Keratinocyte (primary cell): ENCODE data around the gene PTPN4. TPM values are rescaled to one million over a fixed set of nuclear protein-coding genes. Genes with fewer than 3 reads are reported as not detected.

Experiments used
- DNase-seq: peaks from one replicate; pipeline ENCODE4 v3.0.0-alpha.2; 2011; ENCODE audit warnings: low read depth, missing footprints, low spot score
- FAIRE-seq: peaks from 2 replicates; lab custom pipeline; 2011; peaks lifted over from hg19 to GRCh38; lab: Jason Lieb, UNC
- H2AFZ ChIP-seq: 2 replicates; pipeline ENCODE4 v1.6.0; 2012; ENCODE audit warnings: low read length, control low read depth, inconsistent platforms; ENCODE audit not compliant: control insufficient read depth
- H3K27ac ChIP-seq: 2 replicates; pipeline ENCODE4 v1.5.1; 2011; ENCODE audit warnings: low read length; ENCODE audit not compliant: control insufficient read depth, insufficient read depth
- H3K27me3 ChIP-seq: 3 replicates; pipeline ENCODE4 v1.6.0; 2011; ENCODE audit warnings: low read length; ENCODE audit not compliant: control insufficient read depth, insufficient read depth; ENCODE audit errors: extremely low read depth
- H3K36me3 ChIP-seq, 2 experiments: 2 replicates in 1 of 2; 3 replicates in 1 of 2; pipeline ENCODE4 v1.5.1; 2011; ENCODE audit warnings: low read length in 2 of 2, mild to moderate bottlenecking in 1 of 2; ENCODE audit not compliant: control insufficient read depth in 2 of 2, insufficient read depth in 2 of 2; ENCODE audit errors: extremely low read depth in 1 of 2
- H3K4me1 ChIP-seq: 3 replicates; pipeline ENCODE4 v1.5.1; 2011; ENCODE audit warnings: low read length; ENCODE audit not compliant: control insufficient read depth, insufficient read depth; ENCODE audit errors: extremely low read depth
- H3K4me2 ChIP-seq: 3 replicates; pipeline ENCODE4 v1.6.0; 2011; ENCODE audit warnings: low read depth, low read length; ENCODE audit not compliant: control insufficient read depth, insufficient read depth; ENCODE audit errors: extremely low read depth
- H3K4me3 ChIP-seq, 3 experiments: fragments of 200-600 bp in 1 of 3; sonication (generic) in 1 of 3; 2 replicates in 2 of 3; 3 replicates in 1 of 3; pipeline ENCODE4 v1.5.1; 2011 to 2016; ENCODE audit warnings: low read length in 3 of 3, mild to moderate bottlenecking in 3 of 3, control low read depth in 2 of 3, inconsistent platforms in 1 of 3, low read depth in 1 of 3, mixed read lengths in 1 of 3, mixed run types in 1 of 3, moderate library complexity in 1 of 3; ENCODE audit not compliant: control insufficient read depth in 2 of 3, insufficient read depth in 2 of 3; ENCODE audit errors: extremely low read depth in 1 of 3
- H3K79me2 ChIP-seq: 2 replicates; pipeline ENCODE4 v1.6.0; 2012; ENCODE audit warnings: low read length; ENCODE audit not compliant: control insufficient read depth, insufficient read depth
- H3K9ac ChIP-seq: 3 replicates; pipeline ENCODE4 v1.6.0; 2011; ENCODE audit warnings: low read length; ENCODE audit not compliant: control insufficient read depth, insufficient read depth; ENCODE audit errors: extremely low read depth
- H3K9me1 ChIP-seq: 3 replicates; pipeline ENCODE4 v1.6.0; 2011; ENCODE audit warnings: low read length; ENCODE audit not compliant: control insufficient read depth, insufficient read depth; ENCODE audit errors: extremely low read depth
- H3K9me3 ChIP-seq: 2 replicates; pipeline ENCODE4 v1.5.1; 2012; ENCODE audit warnings: low read depth, low read length; ENCODE audit not compliant: control insufficient read depth
- H4K20me1 ChIP-seq: 3 replicates; pipeline ENCODE4 v1.6.0; 2011; ENCODE audit warnings: low read length; ENCODE audit not compliant: control insufficient read depth, insufficient read depth; ENCODE audit errors: extremely low read depth
- CTCF ChIP-seq, 3 experiments: IDR thresholded peaks in 1 of 3; conservative IDR thresholded peaks in 1 of 3; optimal IDR thresholded peaks in 1 of 3; 2 replicates in 2 of 3; 3 replicates in 1 of 3; pipeline versions ENCODE3 to v1.5.1; 2011; ENCODE audit warnings: low read length in 3 of 3, mild to moderate bottlenecking in 3 of 3, moderate library complexity in 2 of 3, control low read depth in 1 of 3, inconsistent platforms in 1 of 3; ENCODE audit not compliant: insufficient read depth in 2 of 3; ENCODE audit errors: extremely low read depth in 1 of 3
- EZH2 ChIP-seq: IDR thresholded peaks from one replicate; pipeline ENCODE4 v1.6.1; 2012; ENCODE audit warnings: inconsistent platforms, mild to moderate bottlenecking, low read length, moderate library complexity
- dilution Hi-C: fragments of 300-500 bp; cut with MboI; formaldehyde crosslinking; loops from one replicate; pipeline ENCODE4 v1.7.0; 2020; ENCODE audit warnings: low sequenced_read_pairs; ENCODE audit not compliant: extremely low pct_ligation_motif_present
- polyA plus RNA-seq, 5 experiments: library from polyadenylated mRNA; depleted of rRNA in 3 of 5; stranded (reverse) in 3 of 5; stranded (forward) in 1 of 5; unstranded in 1 of 5; fragments of >200 nt; gene quantifications; 1 replicate in 1 of 5; 2 replicates in 3 of 5; 3 replicates in 1 of 5; pipeline versions ENCODE4 v1.2.1 to v1.2.3, GENCODE V29; 2011 to 2012; ENCODE audit warnings: missing spikeins in 2 of 5, low read depth in 1 of 5, low replicate concordance in 1 of 5

Gene PTPN4
- polyA plus RNA-seq, 1 donor (not counting 4 experiments of a cell fraction or from before 2014, with no cell fraction given), result 20.6 TPM

GRCh38 chr2:119857742-119858141 lies 98.0 kb downstream of the PTPN4 start:
- H3K79me2 ChIP-seq, result peaks cover 7% of the 10 kb centered on the region
- no peak overlapping the region for H2AFZ ChIP-seq
- H3K9ac ChIP-seq, result no peak overlapping the region
- dilution Hi-C loops, result no loop called here
- H3K4me2 ChIP-seq, result no peak overlapping the region
- H3K4me3 ChIP-seq, result no peak overlapping the region
- no peak overlapping the region for H3K27ac ChIP-seq
- no peaks in the 10 kb centered on the region for H3K4me1 ChIP-seq
- no peak for FAIRE-seq
- H3K27me3 ChIP-seq, result no peaks in the 10 kb centered on the region
- no peak for DNase-seq
- H3K9me3 ChIP-seq, result no peaks in the 10 kb centered on the region
- H3K9me1 ChIP-seq, result no peaks in the 10 kb centered on the region
- H4K20me1 ChIP-seq, result no peaks in the 10 kb centered on the region
- TF ChIP-seq EZH2 (no peak), CTCF (optimal IDR thresholded peaks at IDR 0.05 in 1 of 3, IDR thresholded peaks at IDR 0.05 in 1 of 3, conservative IDR thresholded peaks at IDR 0.05 in 1 of 3; ENCODE audit: extremely low read depth in 1 of 3, insufficient read depth in 2 of 3, low read length in 3 of 3) (no peak)
- no peaks in the 10 kb centered on the region for H3K36me3 ChIP-seq

- H3K9me3 ChIP-seq, result no peaks in the 10 kb centered on the region
- no peaks in the 10 kb centered on the region for H3K36me3 ChIP-seq
- H3K4me2 ChIP-seq, result no peak overlapping the region
- DNase-seq (no peak), FAIRE-seq (no peak)
- H4K20me1 ChIP-seq, result no peaks in the 10 kb centered on the region
- H3K27me3 ChIP-seq, result no peaks in the 10 kb centered on the region
- H3K79me2 ChIP-seq, result peaks cover 7% of the 10 kb centered on the region
- H3K9me1 ChIP-seq, result no peaks in the 10 kb centered on the region
- H3K27ac ChIP-seq, result no peak overlapping the region
- H3K4me1 ChIP-seq, result peaks cover 5% of the 10 kb centered on the region
- TF ChIP-seq EZH2 (no peak), CTCF (optimal IDR thresholded peaks at IDR 0.05 in 1 of 3, IDR thresholded peaks at IDR 0.05 in 1 of 3, conservative IDR thresholded peaks at IDR 0.05 in 1 of 3; ENCODE audit: extremely low read depth in 1 of 3, insufficient read depth in 2 of 3, low read length in 3 of 3) (no peak)
- H3K9ac ChIP-seq, result no peak overlapping the region
- no peak overlapping the region for H3K4me3 ChIP-seq
- no peak overlapping the region for H2AFZ ChIP-seq
- dilution Hi-C loops, result no loop called here
Measured at GRCh38 chr2:119859528-119859927, 99.8 kb downstream of the PTPN4 start.
